ENCODE data around the gene PRKAR2B. TPM values are rescaled to one million over a fixed set of nuclear protein-coding genes. Genes with fewer than 3 reads are reported as not detected.

PRKAR2B gene
- polyA plus RNA-seq, 1 of the 3 experiments (the other 2 are of a cell fraction): 17.3 TPM

GRCh38 chr7:107002529-107002998 is 41.9 kb upstream of the PRKAR2B start:
- Histone ChIP-seq H3F3A (replicated peaks; ENCODE audit: insufficient read depth) (no peaks in the 10 kb centered on the region), H3K9ac (no peak overlapping the region), H3K4me3 (ENCODE audit: low read depth in 2 of 2, low read length in 1 of 2) (no peak overlapping the region), H3K36me3 (replicated peaks in 1 of 2; ENCODE audit: control insufficient read depth in 1 of 2, insufficient read depth in 2 of 2, low read length in 1 of 2) (no peaks in the 10 kb centered on the region), H2AFZ (ENCODE audit: low read depth) (peak overlapping the region; percentile 29; the same call in 1 of the 2 replicates), H3K4me1 (ENCODE audit: control insufficient read depth in 1 of 2, insufficient read depth in 2 of 2, low read depth in 1 of 2, low read length in 1 of 2) (no peaks in the 10 kb centered on the region; a peak in 1 of 4 replicates), H4K20me1 (ENCODE audit: insufficient read depth) (no peaks in the 10 kb centered on the region), H3K9me2 (no peaks in the 10 kb centered on the region), H3K4me2 (no peak overlapping the region), H3K79me2 (ENCODE audit: insufficient read depth) (no peaks in the 10 kb centered on the region), H3K27me3 (ENCODE audit: insufficient read depth) (no peaks in the 10 kb centered on the region), H3K27ac (ENCODE audit: low read depth in 2 of 2, low read length in 1 of 2) (no peak overlapping the region), H3K9me3 (no peaks in the 10 kb centered on the region)
- WGBS (ENCODE audit: low lambda C conversion rate): 87% methylated on average over 3 of the region's 3 CpGs
- ChIA-PET CTCF (interaction anchor here (1.1 to 2.1 kb wide), 3 partner anchors 9 to 209 kb away, joined by 3 to 7 read pairs (median 3); no protein-coding TSS in a partner anchor), POLR2A (no interaction called here)
- no peak for DNase-seq
- TF ChIP-seq GABPA (IDR thresholded peaks at IDR 0.05; ENCODE audit: low read depth) (no peak), RAD21 (IDR thresholded peaks at IDR 0.05; ENCODE audit: low read length) (no peak), NRF1 (IDR thresholded peaks at IDR 0.05; ENCODE audit: low read depth, low read length) (no peak), EZH2phosphoT487 (IDR thresholded peaks at IDR 0.05; ENCODE audit: borderline replicate concordance, low read depth) (no peak), POLR2AphosphoS5 (IDR thresholded peaks at IDR 0.05; ENCODE audit: low read depth, low read length) (no peak), NFIC (IDR thresholded peaks at IDR 0.05; ENCODE audit: borderline replicate concordance) (no peak), RFX5 (IDR thresholded peaks at IDR 0.05; ENCODE audit: low read length) (no peak), SIN3A (IDR thresholded peaks at IDR 0.05; ENCODE audit: borderline replicate concordance, low read depth, low read length) (no peak)
- TF ChIP-seq, protein P1, sequence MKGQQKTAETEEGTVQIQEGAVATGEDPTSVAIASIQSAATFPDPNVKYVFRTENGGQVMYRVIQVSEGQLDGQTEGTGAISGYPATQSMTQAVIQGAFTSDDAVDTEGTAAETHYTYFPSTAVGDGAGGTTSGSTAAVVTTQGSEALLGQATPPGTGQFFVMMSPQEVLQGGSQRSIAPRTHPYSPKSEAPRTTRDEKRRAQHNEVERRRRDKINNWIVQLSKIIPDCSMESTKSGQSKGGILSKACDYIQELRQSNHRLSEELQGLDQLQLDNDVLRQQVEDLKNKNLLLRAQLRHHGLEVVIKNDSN (IDR thresholded peaks at IDR 0.05; ENCODE audit: borderline replicate concordance, low read depth): no peak

DNA sequence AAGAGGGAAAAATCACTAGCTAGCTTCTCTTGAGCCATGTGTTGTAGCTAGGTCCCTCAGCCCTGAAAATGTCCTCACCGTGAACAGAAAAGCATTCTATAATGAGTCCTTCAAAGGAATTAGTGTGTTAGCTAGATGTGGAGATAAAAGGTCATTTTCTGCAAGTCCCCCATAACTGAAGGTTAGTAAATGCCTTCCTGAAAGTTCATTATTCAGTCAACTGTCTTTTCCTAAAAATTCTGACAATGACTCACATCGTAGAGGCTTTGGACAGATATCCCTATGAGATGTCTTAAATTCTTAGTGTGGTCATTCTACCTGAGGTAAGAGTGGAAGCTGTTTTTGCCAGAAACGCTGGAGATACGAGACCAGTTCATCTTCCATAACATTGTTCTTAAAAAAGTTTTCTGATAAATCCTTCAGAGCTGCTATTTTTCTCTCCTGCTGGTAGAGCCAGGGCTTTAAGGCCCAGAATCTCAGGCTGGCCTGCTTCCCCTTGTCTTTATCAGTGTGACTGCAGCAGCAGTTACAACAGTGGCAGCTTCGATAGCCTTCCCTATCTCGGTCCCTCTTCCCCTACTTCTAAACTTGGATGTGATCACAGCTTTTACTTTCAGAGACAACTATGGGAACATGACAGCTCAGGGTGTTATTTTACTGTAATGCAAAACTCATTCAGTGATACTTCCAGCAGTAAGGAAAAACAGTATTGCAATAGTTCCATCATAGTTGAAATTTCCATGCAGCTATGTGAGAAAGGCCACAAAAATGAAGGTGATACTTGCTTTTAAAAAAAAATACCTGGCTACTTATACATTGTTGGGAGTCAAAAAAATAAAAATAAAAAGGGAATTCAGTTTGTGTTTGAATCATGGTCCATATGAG is 37.3 kb upstream of the PRKAR2B start:
- no peaks in the 10 kb centered on the region for H4K20me1 ChIP-seq (ENCODE audit: insufficient read depth)
- CTCF ChIA-PET: interaction anchor here (0.7 to 1.9 kb wide), 8 partner anchors 16 to 831 kb away, joined by 3 to 6 read pairs (median 3); no protein-coding TSS in a partner anchor
- POLR2A ChIA-PET: no interaction called here

More for the DNA sequence above, 37.3 kb upstream of the PRKAR2B start:
- Histone ChIP-seq H3K4me3 (ENCODE audit: low read depth in 2 of 2, low read length in 1 of 2) (no peak overlapping the region), H3K36me3 (replicated peaks in 1 of 2; ENCODE audit: control insufficient read depth in 1 of 2, insufficient read depth in 2 of 2, low read length in 1 of 2) (no peaks in the 10 kb centered on the region), H3K27ac (ENCODE audit: low read depth in 2 of 2, low read length in 1 of 2) (no peak overlapping the region), H3K79me2 (ENCODE audit: insufficient read depth) (no peaks in the 10 kb centered on the region), H3K9me2 (no peaks in the 10 kb centered on the region), H3K4me1 (ENCODE audit: control insufficient read depth in 1 of 2, insufficient read depth in 2 of 2, low read depth in 1 of 2, low read length in 1 of 2) (no peaks in the 10 kb centered on the region), H2AFZ (ENCODE audit: low read depth) (no peak overlapping the region), H3K27me3 (ENCODE audit: insufficient read depth) (no peaks in the 10 kb centered on the region), H3K4me2 (no peak overlapping the region), H3K9ac (no peak overlapping the region), H3F3A (replicated peaks; ENCODE audit: insufficient read depth) (no peaks in the 10 kb centered on the region), H3K9me3 (no peaks in the 10 kb centered on the region)
- TF ChIP-seq EZH2phosphoT487 (IDR thresholded peaks at IDR 0.05; ENCODE audit: borderline replicate concordance, low read depth): no peak
- no peak for TF ChIP-seq RFX5 (IDR thresholded peaks at IDR 0.05; ENCODE audit: low read length)
- TF ChIP-seq MAX (IDR thresholded peaks at IDR 0.05; ENCODE audit: low read depth): no peak
- no peak for TF ChIP-seq ELF1 (IDR thresholded peaks at IDR 0.05)
- TF ChIP-seq YY1 (IDR thresholded peaks at IDR 0.05; ENCODE audit: low read depth): no peak
- no peak for TF ChIP-seq RAD21 (IDR thresholded peaks at IDR 0.05; ENCODE audit: low read length)
- no peak for TF ChIP-seq NFIC (IDR thresholded peaks at IDR 0.05; ENCODE audit: borderline replicate concordance)
- DNase-seq: no peak
- 91% methylated on average over 6 of the region's 6 CpGs for WGBS (ENCODE audit: low lambda C conversion rate)

Measured in SK-N-SH (cell line).